Activated naive CD8-positive, alpha-beta T cell treated with anti-CD3 and anti-CD28 coated beads, Interleukin-2, amount 50 U/mL, for 16 hours (primary cell): Measurements from ENCODE around the gene EEF1G.
"Not testable (repeated sequence)": the region's sequence is repeated elsewhere in the genome, so short reads cannot be mapped to it uniquely, and the experiment has no call there.

ENCODE experiments used
- DNase-seq: peaks from one replicate; pipeline ENCODE4 v3.0.0-alpha.2; 2020; ENCODE audit warnings: low read depth, low spot score

Gene EEF1G

GRCh38 chr11:62603776-62604299, 30.1 kb upstream of the EEF1G start:
- DNase-seq = no peak

- DNase-seq = no peak
These were observed 29.3 kb upstream of the EEF1G start for GRCh38 chr11:62603072-62603408.

- DNase-seq = no peak
These were observed 28.7 kb upstream of the EEF1G start for GRCh38 chr11:62602141-62603071.

GRCh38 chr11:62601372-62602140, 27.9 kb upstream of the EEF1G start, which contains the start of gene MTA2:
TSS of gene MTA2 (minus strand) at chr11:62601865. CDS start at chr11:62601450, 415 bp downstream.
- DNase-seq = peak; percentile 98

- no peak for DNase-seq
These were observed 27.4 kb upstream of the EEF1G start for GRCh38 chr11:62601122-62601371.

- DNase-seq = no peak
These were observed 26.9 kb upstream of the EEF1G start for GRCh38 chr11:62600367-62601121.

GRCh38 chr11:62599901-62600300, 26.2 kb upstream of the EEF1G start:
- DNase-seq = no peak

GRCh38 chr11:62599069-62599696, 25.5 kb upstream of the EEF1G start:
- DNase-seq = peak; percentile 88

GRCh38 chr11:62595124-62595523, 21.4 kb upstream of the EEF1G start:
- no peak for DNase-seq

GRCh38 chr11:62593434-62594044, 19.8 kb upstream of the EEF1G start:
- no peak for DNase-seq

- DNase-seq = no peak
These were observed 19.3 kb upstream of the EEF1G start for GRCh38 chr11:62592989-62593421.

- no peak for DNase-seq
These were observed 18.6 kb upstream of the EEF1G start for GRCh38 chr11:62592146-62592815.

- DNase-seq = peak; percentile 87
These were observed 17.9 kb upstream of the EEF1G start, which contains the start of gene TUT1 for GRCh38 chr11:62591448-62592145. TSS of gene TUT1 (minus strand) at chr11:62591523. CDS start at chr11:62591485, 38 bp downstream.

GRCh38 chr11:62588966-62589637, 15.4 kb upstream of the EEF1G start:
- DNase-seq = no peak

- not testable (repeated sequence) for DNase-seq
These were observed 11.7 kb upstream of the EEF1G start for GRCh38 chr11:62585356-62585755.

GRCh38 chr11:62581735-62582134, 8.0 kb upstream of the EEF1G start:
- DNase-seq = not testable (repeated sequence)

- DNase-seq = no peak
These were observed 7.4 kb upstream of the EEF1G start for GRCh38 chr11:62580959-62581715.

GRCh38 chr11:62579252-62579651, 5.6 kb upstream of the EEF1G start:
- DNase-seq = no peak
